ENCODE results near the gene PES1. TPM values are rescaled to one million over a fixed set of nuclear protein-coding genes. Genes with fewer than 3 reads are reported as not detected.
"Not testable (repeated sequence)": the region's sequence is repeated elsewhere in the genome, so short reads cannot be mapped to it uniquely, and the experiment has no call there.

The PES1 gene
- total RNA-seq, 1 donor from 2014 or later: 82.9 TPM

DNA sequence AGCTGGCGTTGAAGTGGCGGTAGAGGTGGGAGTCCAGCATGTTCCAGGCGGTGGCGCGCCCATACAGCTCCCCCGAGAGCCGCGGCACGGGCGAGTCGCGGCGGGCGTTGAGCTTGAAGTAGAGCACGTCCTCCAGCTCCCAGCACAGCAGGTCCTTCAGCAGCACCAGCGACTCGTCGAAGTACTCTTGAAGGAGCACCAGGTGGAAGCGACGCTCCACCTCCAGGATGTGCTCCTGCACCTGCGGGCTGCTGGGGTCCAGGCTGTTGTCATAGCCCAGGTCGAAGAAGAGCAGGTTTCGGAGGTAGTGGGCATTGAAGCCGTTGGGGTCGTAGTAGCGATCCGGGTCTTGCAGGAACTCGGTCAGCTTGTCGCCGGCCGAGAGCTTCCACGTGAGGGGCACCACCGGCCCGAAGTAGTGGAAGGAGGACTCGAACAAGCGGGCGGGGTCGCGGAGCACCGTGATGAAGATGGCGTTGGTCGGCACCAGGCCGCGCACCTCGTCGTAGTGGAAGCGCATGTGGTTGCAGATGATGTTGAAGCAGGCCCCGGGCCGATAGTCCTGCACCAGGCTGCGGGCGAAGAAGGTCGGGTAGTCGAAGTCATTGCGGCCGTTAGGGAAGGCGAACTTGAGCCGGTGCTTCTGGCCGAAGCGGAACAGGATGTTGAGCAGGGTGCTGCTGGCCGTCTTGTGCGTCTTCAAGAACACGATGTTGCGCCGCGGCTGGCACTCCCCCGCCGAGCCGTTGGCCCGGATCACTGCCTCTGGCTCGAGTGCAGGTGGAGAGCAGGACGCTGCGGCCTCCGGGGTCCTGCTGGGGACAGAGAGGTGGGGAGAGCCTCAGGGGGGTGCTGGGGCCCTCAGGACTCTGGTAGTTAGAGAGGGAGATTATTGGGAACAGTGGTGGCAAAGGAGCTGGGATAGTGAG lies 36.2 kb downstream of the PES1 start:
- DNase-seq (ENCODE audit: low spot score): no peak

DNA sequence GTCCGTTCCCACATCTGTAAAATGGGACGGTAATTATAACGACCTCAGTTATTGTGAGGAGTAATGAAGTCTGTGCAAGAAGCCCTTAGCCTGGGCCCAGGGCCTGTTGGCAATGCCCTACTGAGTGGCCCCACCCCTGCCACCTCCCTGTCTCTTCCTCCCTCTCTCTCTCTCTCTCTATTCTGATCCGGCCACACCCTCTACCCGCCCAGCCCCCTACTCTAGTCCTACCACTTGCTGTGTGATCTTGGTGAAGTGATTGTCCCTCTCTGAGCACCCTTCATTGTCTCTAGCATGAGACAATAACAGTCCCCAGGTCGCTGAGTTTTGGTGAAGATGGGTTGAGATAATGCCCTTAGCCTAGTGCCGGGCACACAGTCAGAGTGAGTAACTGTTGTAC lies 37.7 kb downstream of the PES1 start:
- no peak for DNase-seq (ENCODE audit: low spot score)

DNA sequence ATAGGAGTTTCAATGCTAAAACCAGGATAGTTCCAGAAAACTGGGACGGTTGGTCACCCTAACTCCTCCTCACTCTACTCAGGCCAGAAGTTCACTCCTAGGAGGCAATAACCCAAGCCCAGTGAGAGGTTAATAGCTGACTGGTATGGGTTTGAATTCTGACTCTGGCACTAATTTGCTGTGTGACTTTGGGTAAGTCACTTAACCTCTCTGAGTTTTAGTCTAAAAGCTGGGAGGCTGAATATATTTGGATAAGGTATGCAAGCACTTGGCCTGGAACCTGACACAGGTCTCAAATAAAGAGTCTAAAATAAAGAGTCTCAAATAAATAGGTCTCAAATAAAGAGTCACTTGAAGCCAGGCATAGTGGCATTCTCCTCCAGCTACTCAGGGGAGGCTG lies 39.0 kb downstream of the PES1 start:
- DNase-seq (ENCODE audit: low spot score): no peak

DNA sequence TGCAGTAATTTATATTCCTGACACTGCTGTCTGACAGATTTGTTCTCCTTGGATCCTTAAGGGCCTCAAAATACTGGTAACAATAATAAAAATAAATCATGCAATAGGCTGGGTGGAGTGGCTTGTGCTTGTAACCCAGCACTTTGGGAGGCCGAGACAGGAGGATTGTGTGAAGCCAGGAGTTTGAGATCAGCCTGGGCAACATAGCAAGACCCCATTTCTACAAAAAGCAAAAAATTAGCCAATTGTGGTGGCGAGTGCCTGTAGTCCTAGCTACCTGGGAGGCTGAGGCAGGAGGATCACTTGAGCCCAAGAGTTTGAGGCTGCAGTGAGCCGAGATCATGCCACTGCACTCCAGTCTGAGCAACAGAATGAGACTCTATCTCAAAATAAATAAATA lies 39.9 kb downstream of the PES1 start:
- DNase-seq (ENCODE audit: low spot score): not testable (repeated sequence)

GRCh38 chr22:30547188-30547587 lies 44.5 kb downstream of the PES1 start:
- no peak for DNase-seq (ENCODE audit: low spot score)

DNA sequence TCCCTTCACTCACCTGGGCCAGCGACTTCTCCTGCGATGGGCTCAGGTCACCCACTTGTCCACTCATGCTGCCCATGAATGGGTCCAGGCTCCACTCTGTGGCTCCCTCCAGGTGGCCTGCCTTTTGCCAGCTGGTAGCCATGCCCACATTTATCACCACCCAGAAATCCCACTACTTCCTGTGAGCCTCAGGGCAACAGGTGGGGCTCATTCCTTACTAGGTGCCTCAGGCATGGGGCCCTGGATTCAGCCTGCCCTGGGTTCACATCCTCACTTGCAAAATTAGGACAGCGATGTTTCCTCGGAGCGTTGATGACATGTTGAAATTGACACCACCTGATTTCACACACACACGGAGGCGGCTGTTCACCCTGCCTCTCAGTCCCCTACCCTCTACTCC lies 45.1 kb downstream of the PES1 start, which contains the start of gene SEC14L6:
SEC14L6 (minus strand) TSS at position 126 of the 400 bp plus-strand sequence; CDS start at position 67, 59 bp downstream.
- no peak for DNase-seq (ENCODE audit: low spot score)

GRCh38 chr22:30542811-30543188 lies 48.9 kb downstream of the PES1 start:
- no peak for DNase-seq (ENCODE audit: low spot score)

DNA sequence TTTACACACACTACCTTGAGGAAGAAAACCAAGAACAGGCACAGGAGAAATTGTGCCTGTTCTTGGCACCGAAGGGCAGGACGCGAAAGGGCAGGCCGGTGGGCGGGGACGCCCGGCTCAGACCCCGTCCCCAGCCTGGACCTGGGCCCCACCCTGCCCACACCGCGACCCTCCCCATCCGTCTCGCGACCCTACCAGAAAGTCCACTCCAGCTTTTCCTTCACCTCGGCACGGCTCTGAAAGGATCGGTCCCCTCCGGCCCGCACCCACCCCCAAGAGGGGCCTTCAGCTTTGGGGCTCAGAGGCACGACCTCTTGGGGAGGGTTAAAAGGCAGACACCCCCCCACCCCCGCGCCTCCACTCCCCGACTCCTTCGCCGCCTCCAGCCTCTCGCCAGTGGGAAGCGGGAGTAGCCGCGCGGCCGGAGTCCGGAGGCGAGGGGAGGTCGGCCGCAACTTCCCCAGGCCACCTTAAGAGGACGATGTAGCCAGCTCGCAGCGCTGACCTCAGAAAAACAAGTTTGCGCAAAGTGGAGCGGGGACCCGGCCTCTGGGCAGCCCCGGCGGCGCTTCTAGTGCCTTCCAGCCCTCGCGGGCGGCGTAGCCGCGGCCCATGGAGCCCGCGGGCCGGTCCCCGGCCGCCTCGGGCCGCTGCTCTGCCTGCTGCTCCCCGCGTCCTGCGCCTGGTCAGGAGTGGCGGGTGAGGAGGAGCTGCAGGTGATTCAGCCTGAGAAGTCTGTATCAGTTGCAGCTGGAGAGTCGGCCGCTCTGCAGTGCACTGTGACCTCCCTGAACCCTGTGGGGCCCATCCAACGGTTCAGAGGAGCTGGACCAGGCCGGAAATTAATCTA lies 49.5 kb downstream of the PES1 start:
- DNase-seq (ENCODE audit: low spot score): no peak

DNA sequence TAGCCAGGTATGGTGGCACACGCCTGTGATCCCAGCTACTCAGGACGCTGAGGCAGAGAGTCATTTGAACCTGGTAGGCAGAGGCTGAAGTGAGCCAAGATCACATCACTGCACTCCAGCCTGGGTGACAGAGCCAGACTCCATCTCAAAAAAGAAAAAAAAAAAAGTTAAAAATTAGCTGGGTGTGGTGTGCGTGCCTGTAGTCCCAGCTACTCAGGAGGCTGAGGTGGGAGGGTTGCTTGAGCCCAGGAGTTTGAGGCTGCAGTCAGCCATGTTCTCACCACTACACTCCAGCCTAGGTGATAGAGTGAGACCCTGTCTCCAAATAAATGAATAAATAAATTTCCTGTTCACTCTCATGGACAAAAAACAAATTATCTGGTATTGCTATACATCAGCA lies 50.2 kb downstream of the PES1 start:
- not testable (repeated sequence) for DNase-seq (ENCODE audit: low spot score)

- no peak for DNase-seq (ENCODE audit: low spot score)
These were observed 52.3 kb downstream of the PES1 start for GRCh38 chr22:30539368-30539767.

- no peak for DNase-seq (ENCODE audit: low spot score)
These were observed 53.4 kb downstream of the PES1 start for GRCh38 chr22:30538280-30538679.

GRCh38 chr22:30537083-30537731 lies 54.5 kb downstream of the PES1 start:
- DNase-seq (ENCODE audit: low spot score): no peak

- no peak for DNase-seq (ENCODE audit: low spot score)
These were observed 56.5 kb downstream of the PES1 start for GRCh38 chr22:30535182-30535581.

DNA sequence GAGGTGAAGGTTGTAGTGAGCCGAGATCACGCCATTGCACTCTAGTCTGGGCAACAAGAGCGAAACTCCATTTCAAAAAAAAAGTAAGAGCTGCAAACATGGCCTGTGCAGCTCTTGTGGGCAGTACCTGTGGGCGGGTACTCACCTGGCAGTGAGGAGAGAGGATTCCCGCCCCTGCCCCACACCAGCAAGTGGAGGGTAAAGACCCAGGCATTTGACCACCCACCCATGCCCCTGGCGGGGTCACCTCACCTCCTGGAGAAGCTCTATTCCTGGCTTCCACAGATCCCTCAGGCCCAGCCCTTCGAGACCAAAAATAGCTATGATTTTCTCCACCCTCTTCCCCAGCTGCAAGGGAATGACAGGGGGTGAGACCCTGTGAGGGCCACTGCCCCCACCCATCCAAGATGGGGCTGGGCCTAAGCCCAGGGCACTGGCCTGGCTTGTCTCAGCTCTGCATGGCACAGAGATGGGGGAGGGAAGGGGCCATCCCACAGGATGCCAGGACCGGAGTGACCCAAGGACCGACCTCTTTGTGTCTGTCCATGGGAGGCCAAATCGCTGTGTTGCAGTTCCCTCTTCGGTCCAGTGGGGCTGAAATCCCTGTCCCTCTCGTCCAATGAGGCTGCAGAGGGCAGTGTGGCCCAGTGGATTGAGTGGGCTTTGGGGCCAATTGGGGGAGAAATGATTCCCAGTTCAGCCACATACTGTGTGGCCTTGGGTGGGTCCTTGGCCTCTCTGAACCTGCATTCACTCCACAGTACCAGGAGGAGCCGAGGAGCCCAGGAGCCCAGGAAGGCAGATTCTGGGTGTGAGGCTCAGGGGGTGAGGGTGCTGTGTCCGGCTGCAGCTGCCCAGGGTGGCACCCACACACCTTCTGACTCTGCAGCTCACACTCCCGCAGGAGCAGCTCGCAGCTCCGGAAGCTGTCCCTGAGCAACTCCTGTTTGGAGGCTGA lies 59.8 kb downstream of the PES1 start:
- no peak for DNase-seq (ENCODE audit: low spot score)

DNA sequence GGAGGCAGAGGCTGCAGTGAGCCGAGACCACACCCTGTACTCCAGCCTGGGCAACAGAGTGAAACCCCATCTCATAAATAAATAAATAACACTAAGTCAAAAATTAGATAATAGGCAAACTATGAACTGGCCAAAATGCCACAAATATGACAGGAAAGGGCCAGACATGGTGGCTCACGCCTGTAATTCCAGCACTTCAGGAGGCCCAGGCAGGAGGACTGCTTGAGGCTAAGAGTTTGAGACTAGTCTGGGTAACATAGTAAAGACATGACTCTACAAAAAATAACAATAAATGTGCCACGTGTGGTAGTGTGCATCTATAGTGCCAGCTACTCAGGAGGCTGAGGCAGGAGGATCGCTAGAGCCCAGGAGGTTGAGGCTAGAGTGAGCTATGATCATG lies 65.1 kb downstream of the PES1 start:
- DNase-seq (ENCODE audit: low spot score): no peak

Other genes starting within 250 kb of the PES1 start
- gene SF3A1, start 235.0 kb downstream of the PES1 start, total RNA-seq: 193 TPM
- 3.3 TPM for gene CCDC157, start 234.9 kb downstream of the PES1 start, total RNA-seq
- gene RNF215, start 204.5 kb downstream of the PES1 start, total RNA-seq: 17.5 TPM
- 5.8 TPM for gene SEC14L2, start 194.9 kb downstream of the PES1 start, total RNA-seq
- 9.1 TPM for gene MTFP1, start 166.1 kb downstream of the PES1 start, total RNA-seq
- not detected for gene SEC14L3, start 119.9 kb downstream of the PES1 start, total RNA-seq
- gene SEC14L4, start 86.2 kb downstream of the PES1 start, total RNA-seq: 0.39 TPM
- 0.57 TPM for gene SEC14L6, start 45.2 kb downstream of the PES1 start, total RNA-seq
- 0.73 TPM for gene GAL3ST1, start 17.2 kb downstream of the PES1 start, total RNA-seq
- gene TCN2, start 15.3 kb upstream of the PES1 start, total RNA-seq: 24.2 TPM
- gene SLC35E4, start 43.9 kb upstream of the PES1 start, total RNA-seq: 3.9 TPM
- gene DUSP18, start 76.0 kb upstream of the PES1 start, total RNA-seq: 9.5 TPM
- gene OSBP2, start 103.0 kb upstream of the PES1 start, total RNA-seq: 4.3 TPM

All from ureter (tissue), 1 donor.